Spleen (tissue), 11 donors: ENCODE measurements around the gene DGKG. TPM values are rescaled to one million over a fixed set of nuclear protein-coding genes. Genes with fewer than 3 reads are reported as not detected.

Experiments
- DNase-seq: peaks from one replicate; pipeline ENCODE4 v3.0.0-alpha.2; 2020
- H3K27ac ChIP-seq, 8 donors: fragments of 200-600 bp; sonication (generic) in 7 of 8; 1 replicate in 4 of 8; 2 replicates in 4 of 8; pipeline versions ENCODE4 v1.5.0 to v1.8.0; 2016 to 2021; ENCODE audit warnings: inconsistent platforms in 4 of 8, mild to moderate bottlenecking in 4 of 8, moderate library complexity in 1 of 8
- H3K27me3 ChIP-seq, 7 donors: fragments of 200-600 bp; sonication (generic) in 6 of 7; replicated peaks in 1 of 7; 1 replicate in 4 of 7; 2 replicates in 3 of 7; pipeline versions ENCODE4 v1.5.0 to v1.8.0; 2016 to 2021; ENCODE audit warnings: inconsistent platforms in 3 of 7, mild to moderate bottlenecking in 1 of 7
- H3K36me3 ChIP-seq, 6 donors: fragments of 200-600 bp; sonication (generic) in 5 of 6; 1 replicate in 4 of 6; 2 replicates in 2 of 6; pipeline versions ENCODE4 v1.5.0 to v1.8.0; 2016 to 2021; ENCODE audit warnings: inconsistent platforms in 2 of 6
- H3K4me1 ChIP-seq, 6 donors: fragments of 200-600 bp; sonication (generic) in 5 of 6; 1 replicate in 3 of 6; 2 replicates in 3 of 6; pipeline versions ENCODE4 v1.5.0 to v1.8.0; 2016 to 2021; ENCODE audit warnings: inconsistent platforms in 3 of 6
- H3K4me3 ChIP-seq, 8 donors: fragments of 200-600 bp; sonication (generic) in 7 of 8; 1 replicate in 4 of 8; 2 replicates in 4 of 8; pipeline versions ENCODE4 v1.5.0 to v1.8.0; 2016 to 2021; ENCODE audit warnings: inconsistent platforms in 4 of 8, mild to moderate bottlenecking in 4 of 8, moderate library complexity in 2 of 8
- H3K9me3 ChIP-seq, 8 donors: fragments of 200-600 bp; sonication (generic) in 7 of 8; 1 replicate in 4 of 8; 2 replicates in 4 of 8; pipeline versions ENCODE4 v1.5.0 to v1.8.0; 2016 to 2021; ENCODE audit warnings: inconsistent platforms in 4 of 8
- POLR2A ChIP-seq, 3 donors: fragments of 450-650 bp; IDR thresholded peaks; one replicate each; pipeline ENCODE4 v1.5.1; 2017; ENCODE audit warnings: antibody characterized with exemption in 3 of 3, mild to moderate bottlenecking in 1 of 3
- POLR2AphosphoS5 ChIP-seq, 3 donors: sonication (generic); formaldehyde crosslinking; IDR thresholded peaks; one replicate each; pipeline ENCODE4 v1.5.1; 2017; ENCODE audit warnings: antibody characterized with exemption in 3 of 3
- WGBS, 5 donors: extraction: QIAGEN DNeasy Blood & Tissue Kit in 3 of 5; methylation state at CpG; one replicate each; pipeline versions ENCODE4 v1.1.5 to v1.1.7; 2013 to 2018; 5-methylcytosine and 5-hydroxymethylcytosine counted together
- intact Hi-C: fragments of 100-400 bp; cut with DNase I; formaldehyde crosslinking; loops from one replicate; pipeline ENCODE4 v1.15.0; 2023; ENCODE audit warnings: low total_unique reads
- polyA plus RNA-seq, 3 donors: library from polyadenylated mRNA; stranded (reverse); fragments of 200-250 nt; gene quantifications; one replicate each; pipeline ENCODE4 v1.2.1, GENCODE V29; 2013
- total RNA-seq, 7 donors: library from RNA; depleted of rRNA in 3 of 7; stranded (reverse); fragments of >200 nt in 3 of 7; fragmentation: NEBNext Ultra II Directional in 4 of 7; extraction: Animal tissue kit (Norgen Biotek cat#: 25700) in 4 of 7; gene quantifications; one replicate each; pipeline versions ENCODE4 v1.1.0 to v1.2.1, GENCODE V29; 2016 to 2021
- TF ChIP-seq, protein P1 (sequence below), 11 experiments: fragments of 200-600 bp in 7 of 11; fragments of 450-650 bp in 4 of 11; sonication (generic) in 4 of 11; IDR thresholded peaks in 8 of 11; conservative IDR thresholded peaks in 3 of 11; 1 replicate in 7 of 11; 2 replicates in 4 of 11; pipeline versions ENCODE4 v1.4.0 to v1.8.0; 2016 to 2021; ENCODE audit warnings: antibody characterized with exemption in 11 of 11, inconsistent platforms in 4 of 11, mild to moderate bottlenecking in 1 of 11
- donor health status: healthy with polysubstance abuse.
- donor health status: DM: no; HTN: no; CAD: no; lungs with moderate emphysema.
- donor health status: DM: no; HTN: no; CAD: no.
- donor health status: Bipolar disorder and iron deficiency.
- donor health status: healthy.
- donor health status: DM: no; HTN: no; CAD: no.
- donor health status: DM: yes; HTN: yes; CAD: no.

DGKG gene
- total and polyA plus RNA-seq, 10 donors = 0.22 to 7.7 (median 5.4) TPM

DNA sequence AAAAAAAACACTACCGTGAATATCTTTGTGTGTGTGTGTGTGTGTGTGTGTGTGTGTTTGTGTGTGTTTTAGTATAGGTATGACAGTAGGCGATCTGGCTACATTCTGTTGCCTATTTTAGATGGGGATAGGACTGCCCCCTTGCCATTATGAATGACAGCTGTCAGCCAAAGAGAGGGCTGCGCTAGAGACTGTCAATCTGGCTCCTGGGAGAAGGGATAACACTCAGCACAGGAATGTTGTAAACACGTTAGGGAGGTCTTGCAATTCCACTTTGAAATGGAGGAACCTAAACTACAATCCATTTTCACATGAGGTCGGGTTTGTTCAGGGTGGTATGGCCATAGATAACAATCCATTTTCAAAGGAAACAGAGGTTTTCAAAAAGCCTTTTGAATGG lies 239.0 kb downstream of the DGKG start:
- H3K27me3 ChIP-seq = peaks cover 0 to 38% (median 0%) of the 10 kb centered on the region in 7 donors
- no peak for TF ChIP-seq POLR2AphosphoS5 (IDR thresholded peaks at IDR 0.05)
- TF ChIP-seq, protein P1, sequence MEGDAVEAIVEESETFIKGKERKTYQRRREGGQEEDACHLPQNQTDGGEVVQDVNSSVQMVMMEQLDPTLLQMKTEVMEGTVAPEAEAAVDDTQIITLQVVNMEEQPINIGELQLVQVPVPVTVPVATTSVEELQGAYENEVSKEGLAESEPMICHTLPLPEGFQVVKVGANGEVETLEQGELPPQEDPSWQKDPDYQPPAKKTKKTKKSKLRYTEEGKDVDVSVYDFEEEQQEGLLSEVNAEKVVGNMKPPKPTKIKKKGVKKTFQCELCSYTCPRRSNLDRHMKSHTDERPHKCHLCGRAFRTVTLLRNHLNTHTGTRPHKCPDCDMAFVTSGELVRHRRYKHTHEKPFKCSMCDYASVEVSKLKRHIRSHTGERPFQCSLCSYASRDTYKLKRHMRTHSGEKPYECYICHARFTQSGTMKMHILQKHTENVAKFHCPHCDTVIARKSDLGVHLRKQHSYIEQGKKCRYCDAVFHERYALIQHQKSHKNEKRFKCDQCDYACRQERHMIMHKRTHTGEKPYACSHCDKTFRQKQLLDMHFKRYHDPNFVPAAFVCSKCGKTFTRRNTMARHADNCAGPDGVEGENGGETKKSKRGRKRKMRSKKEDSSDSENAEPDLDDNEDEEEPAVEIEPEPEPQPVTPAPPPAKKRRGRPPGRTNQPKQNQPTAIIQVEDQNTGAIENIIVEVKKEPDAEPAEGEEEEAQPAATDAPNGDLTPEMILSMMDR (IDR thresholded peaks at IDR 0.05 in 8 of 11, conservative IDR thresholded peaks at IDR 0.05 in 3 of 11) = no peak
- TF ChIP-seq POLR2A (IDR thresholded peaks at IDR 0.05) = no peak

DNA sequence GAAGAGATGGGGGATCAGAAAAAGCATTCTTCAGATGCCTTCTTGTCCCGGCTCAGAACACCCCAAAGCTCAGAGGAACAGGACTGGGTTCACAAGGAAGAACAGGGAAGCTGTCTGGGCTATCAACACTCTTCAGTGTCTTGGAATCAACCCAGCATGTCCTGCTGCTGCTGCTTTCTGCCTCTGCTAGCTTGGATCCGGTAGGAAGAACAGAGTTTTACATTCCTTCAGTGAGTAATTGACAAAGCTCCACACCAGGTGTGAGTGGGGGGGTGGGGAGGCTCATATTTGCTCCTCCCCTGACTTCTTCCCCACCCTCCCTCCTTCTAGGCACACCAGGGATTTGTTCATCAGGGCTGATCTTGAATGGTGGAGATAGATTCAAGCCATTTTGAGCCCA lies 240.1 kb downstream of the DGKG start:
- intact Hi-C loops = no loop called here
- no peak for DNase-seq
- H3K4me3 ChIP-seq = no peak overlapping the region

More for the DNA sequence above, 239.0 kb downstream of the DGKG start:
- no peaks in the 10 kb centered on the region for H3K4me1 ChIP-seq
- DNase-seq = no peak
- no peak overlapping the region for H3K27ac ChIP-seq
- intact Hi-C loops = no loop called here
- H3K4me3 ChIP-seq = no peak overlapping the region
- H3K36me3 ChIP-seq = no peaks in the 10 kb centered on the region
- 71 to 85% (median 79%) methylated on average over 5 of the region's 5 CpGs for WGBS, 5 donors
- H3K9me3 ChIP-seq = no peaks in the 10 kb centered on the region

DNA sequence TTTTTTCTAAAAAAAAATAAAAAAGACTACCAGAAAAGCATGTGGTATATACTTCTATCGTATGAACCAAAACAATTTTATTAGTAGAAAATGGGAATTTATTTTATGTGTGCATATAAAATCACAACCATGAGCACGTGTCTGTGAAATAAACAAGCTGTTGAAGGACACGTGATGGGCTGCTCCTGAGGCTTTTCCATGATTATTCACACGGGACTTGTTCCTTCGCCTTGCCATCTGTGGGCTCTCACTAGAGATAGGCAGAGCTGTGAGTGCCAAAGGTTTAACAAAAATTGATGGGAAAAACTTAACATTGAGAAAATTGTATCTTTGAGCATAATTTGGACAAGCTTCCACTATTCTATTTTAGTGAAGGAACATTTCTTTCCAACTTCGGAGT lies 240.8 kb downstream of the DGKG start:
- intact Hi-C loops = no loop called here
- no peak overlapping the region for H3K4me3 ChIP-seq
- H3K4me1 ChIP-seq = no peaks in the 10 kb centered on the region
- peaks cover 0 to 52% (median 0%) of the 10 kb centered on the region in 7 donors for H3K27me3 ChIP-seq
- no peaks in the 10 kb centered on the region for H3K36me3 ChIP-seq
- TF ChIP-seq, protein P1 (IDR thresholded peaks at IDR 0.05 in 8 of 11, conservative IDR thresholded peaks at IDR 0.05 in 3 of 11) = no peak
- TF ChIP-seq POLR2AphosphoS5 (IDR thresholded peaks at IDR 0.05) = no peak
- TF ChIP-seq POLR2A (IDR thresholded peaks at IDR 0.05) = no peak
- H3K27ac ChIP-seq = no peak overlapping the region
- WGBS, 5 donors = 76 to 90% (median 89%) methylated on average over 6 of the region's 6 CpGs
- H3K9me3 ChIP-seq = no peaks in the 10 kb centered on the region
- no peak for DNase-seq

More for the DNA sequence above, 240.1 kb downstream of the DGKG start:
- TF ChIP-seq POLR2A (IDR thresholded peaks at IDR 0.05) (no peak), POLR2AphosphoS5 (IDR thresholded peaks at IDR 0.05) (no peak)
- TF ChIP-seq, protein P1 (IDR thresholded peaks at IDR 0.05 in 8 of 11, conservative IDR thresholded peaks at IDR 0.05 in 3 of 11) = no peak
- no peaks in the 10 kb centered on the region for H3K4me1 ChIP-seq
- H3K9me3 ChIP-seq = no peaks in the 10 kb centered on the region
- no peaks in the 10 kb centered on the region for H3K36me3 ChIP-seq
- 56 to 87% (median 69%) methylated on average over 2 of the region's 2 CpGs for WGBS, 5 donors
- H3K27ac ChIP-seq = no peak overlapping the region
- H3K27me3 ChIP-seq = peaks cover 0 to 48% (median 0%) of the 10 kb centered on the region in 7 donors

DNA sequence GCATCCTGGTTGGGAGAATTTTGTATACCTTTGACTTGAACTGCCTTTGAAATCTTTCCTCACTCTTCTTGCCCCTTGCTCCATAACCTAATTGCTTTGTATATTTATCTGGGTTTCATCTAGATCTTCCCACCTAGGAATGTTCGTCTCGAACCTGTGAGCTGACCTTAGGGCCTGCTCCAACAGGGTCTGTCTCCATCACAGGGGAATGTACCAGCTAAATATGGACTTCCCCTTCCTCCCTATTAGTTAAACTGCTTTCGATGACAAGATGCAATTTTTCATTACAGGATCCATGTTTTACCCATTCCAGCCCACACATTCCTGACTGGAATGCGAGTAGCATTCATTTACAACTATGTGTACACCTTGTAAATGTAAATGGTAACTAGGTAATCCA lies 242.5 kb downstream of the DGKG start:
- no peak overlapping the region for H3K4me3 ChIP-seq
- DNase-seq = no peak
- no peaks in the 10 kb centered on the region for H3K36me3 ChIP-seq
- intact Hi-C loops = no loop called here
- no peaks in the 10 kb centered on the region for H3K4me1 ChIP-seq
- 58 to 78% (median 75%) methylated on average over 4 of the region's 4 CpGs for WGBS, 5 donors
- H3K27ac ChIP-seq = no peak overlapping the region
- peaks cover 0 to 69% (median 0%) of the 10 kb centered on the region in 7 donors for H3K27me3 ChIP-seq
- no peaks in the 10 kb centered on the region for H3K9me3 ChIP-seq
- TF ChIP-seq POLR2A (IDR thresholded peaks at IDR 0.05) = no peak
- TF ChIP-seq, protein P1 (IDR thresholded peaks at IDR 0.05 in 8 of 11, conservative IDR thresholded peaks at IDR 0.05 in 3 of 11) = no peak
- TF ChIP-seq POLR2AphosphoS5 (IDR thresholded peaks at IDR 0.05) = no peak
